ENCODE results near the gene SFPQ.

Gene SFPQ

DNA sequence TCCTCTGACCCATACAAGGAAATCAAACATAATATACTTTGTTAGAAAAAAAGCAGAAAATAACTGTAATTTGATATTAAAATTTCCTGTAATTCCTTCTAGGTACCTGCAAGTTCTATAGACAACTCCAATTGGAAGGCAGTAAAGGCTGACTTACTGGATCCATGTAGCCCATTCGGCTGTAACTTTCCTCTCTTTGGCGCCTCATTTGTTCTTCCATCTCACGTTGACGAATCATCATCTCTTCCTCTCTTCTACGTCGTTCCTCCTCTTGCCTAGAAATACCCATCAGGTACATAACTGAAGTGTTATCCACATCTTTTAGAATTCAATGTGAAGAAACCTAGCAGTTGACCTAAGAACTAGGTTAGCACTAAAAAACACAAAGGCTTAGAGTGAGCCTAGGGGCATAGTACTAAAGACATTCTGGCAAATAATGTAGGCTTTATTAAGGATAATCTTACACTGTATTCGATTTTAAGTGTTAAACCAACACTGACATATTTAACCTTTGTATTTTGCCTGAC, 5.1 kb downstream of the SFPQ start:
- TF ChIP-seq, protein P1, sequence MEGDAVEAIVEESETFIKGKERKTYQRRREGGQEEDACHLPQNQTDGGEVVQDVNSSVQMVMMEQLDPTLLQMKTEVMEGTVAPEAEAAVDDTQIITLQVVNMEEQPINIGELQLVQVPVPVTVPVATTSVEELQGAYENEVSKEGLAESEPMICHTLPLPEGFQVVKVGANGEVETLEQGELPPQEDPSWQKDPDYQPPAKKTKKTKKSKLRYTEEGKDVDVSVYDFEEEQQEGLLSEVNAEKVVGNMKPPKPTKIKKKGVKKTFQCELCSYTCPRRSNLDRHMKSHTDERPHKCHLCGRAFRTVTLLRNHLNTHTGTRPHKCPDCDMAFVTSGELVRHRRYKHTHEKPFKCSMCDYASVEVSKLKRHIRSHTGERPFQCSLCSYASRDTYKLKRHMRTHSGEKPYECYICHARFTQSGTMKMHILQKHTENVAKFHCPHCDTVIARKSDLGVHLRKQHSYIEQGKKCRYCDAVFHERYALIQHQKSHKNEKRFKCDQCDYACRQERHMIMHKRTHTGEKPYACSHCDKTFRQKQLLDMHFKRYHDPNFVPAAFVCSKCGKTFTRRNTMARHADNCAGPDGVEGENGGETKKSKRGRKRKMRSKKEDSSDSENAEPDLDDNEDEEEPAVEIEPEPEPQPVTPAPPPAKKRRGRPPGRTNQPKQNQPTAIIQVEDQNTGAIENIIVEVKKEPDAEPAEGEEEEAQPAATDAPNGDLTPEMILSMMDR (IDR thresholded peaks at IDR 0.05; ENCODE audit: insufficient read depth, low read depth, low read length, missing control alignments), result no peak
- H3K4me3 ChIP-seq (ENCODE audit: low read length), result no peak overlapping the region
- DNase-seq (ENCODE audit: low read depth), result no peak

DNA sequence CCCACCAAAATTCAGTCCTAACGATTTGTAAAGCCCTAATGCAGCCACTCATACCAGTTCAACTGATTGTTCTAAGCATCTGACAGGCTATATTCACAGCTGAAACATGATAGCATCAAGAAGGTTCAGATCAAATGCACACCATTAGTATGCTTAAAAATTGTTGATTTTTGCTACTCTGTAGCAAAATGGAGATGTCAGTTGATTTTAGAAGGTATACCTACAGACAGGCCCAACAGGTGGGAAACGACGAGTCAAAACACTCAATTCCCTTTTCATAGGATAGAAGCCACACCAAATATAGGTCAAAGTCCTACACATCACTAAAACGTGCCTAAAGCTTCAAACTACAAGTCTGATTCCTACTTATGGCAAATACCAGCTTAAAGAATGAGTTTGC, 6.7 kb downstream of the SFPQ start:
- no peak for DNase-seq (ENCODE audit: low read depth)
- no peak overlapping the region for H3K4me3 ChIP-seq (ENCODE audit: low read length)
- TF ChIP-seq, protein P1 (IDR thresholded peaks at IDR 0.05; ENCODE audit: insufficient read depth, low read depth, low read length, missing control alignments), result no peak

DNA sequence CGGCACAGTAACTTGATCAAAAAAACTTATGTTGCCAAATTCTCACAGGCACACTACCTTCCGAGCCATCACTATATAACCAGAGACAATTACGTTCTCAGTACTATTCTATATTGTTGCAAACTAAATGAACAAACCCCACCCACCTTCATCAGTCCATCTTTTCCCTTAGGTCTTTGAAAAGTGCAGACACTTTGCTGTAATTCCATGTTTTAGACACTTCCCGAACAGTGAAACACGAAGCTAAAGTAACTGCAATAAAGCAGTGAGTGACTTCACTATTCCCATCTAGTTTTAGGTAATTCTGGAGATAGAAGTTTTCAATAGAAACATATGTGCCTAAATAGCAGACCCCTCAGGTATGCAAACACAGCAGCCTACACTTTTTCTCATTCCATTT, 7.7 kb downstream of the SFPQ start:
- TF ChIP-seq, protein P1 (IDR thresholded peaks at IDR 0.05; ENCODE audit: insufficient read depth, low read depth, low read length, missing control alignments), result no peak
- H3K4me3 ChIP-seq (ENCODE audit: low read length), result no peak overlapping the region
- no peak for DNase-seq (ENCODE audit: low read depth)

DNA sequence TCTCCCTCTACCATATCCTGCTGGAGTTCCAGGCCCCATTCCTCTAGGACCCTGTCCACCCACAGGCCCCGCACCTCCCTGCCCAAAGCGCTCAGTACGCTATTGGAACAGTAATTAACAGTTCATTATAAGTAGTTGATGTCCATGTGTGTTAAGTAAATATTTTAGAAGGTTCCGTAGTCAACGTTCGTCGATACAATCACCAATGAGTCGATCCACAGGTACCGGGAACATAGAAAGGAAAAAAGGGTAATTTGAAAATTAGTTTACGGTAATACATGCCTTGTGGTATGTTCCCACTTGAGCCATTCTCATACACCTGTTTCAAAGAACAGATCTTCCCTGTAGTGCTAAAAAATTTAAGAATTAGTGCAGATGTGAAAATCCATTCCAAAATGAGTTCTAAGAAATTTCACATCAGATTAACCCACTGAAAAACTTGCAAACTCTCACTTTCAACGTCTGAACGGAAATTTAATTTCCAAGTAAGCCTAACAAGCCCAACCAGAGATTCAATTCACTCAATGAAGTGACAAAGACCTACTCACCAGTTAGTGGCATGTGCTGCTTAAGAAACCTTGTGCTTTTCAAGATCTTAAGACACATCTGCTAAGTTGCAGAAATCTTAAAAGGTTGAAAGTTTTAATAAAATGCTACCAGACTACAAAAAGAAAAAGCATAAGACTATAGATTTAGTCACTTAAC, 8.3 kb downstream of the SFPQ start:
- no peak overlapping the region for H3K4me3 ChIP-seq (ENCODE audit: low read length)
- DNase-seq (ENCODE audit: low read depth), result no peak
- TF ChIP-seq, protein P1 (IDR thresholded peaks at IDR 0.05; ENCODE audit: insufficient read depth, low read depth, low read length, missing control alignments), result no peak

DNA sequence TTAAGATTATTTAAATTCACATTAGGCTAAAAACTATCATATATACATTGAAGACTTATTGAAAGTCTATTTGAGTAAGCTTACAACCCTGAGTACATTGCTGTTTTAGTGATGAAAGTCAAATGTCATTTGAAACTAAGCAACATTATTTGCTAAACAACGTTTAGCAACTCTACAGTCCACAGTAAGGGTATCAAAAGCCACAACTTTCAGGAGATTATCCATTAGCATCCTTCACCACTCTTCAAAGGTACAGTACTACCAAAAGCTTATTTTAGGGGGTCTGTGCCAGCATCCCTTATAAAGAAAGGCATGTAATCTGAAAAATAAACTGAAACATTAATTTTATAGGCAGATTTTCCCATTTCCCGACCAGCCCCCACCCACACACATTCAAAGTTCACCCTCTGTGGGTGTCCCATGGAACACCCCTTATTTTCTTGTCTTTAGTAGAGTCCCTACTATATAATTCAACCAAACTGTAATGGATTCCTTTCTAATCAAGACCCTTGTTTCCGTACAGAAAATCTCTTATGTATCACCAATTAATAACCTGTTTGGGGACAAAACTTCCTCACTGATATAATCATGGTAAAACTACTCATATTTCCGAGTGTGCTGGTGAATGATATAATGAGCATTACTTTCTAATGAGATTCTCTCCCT, 11.0 kb downstream of the SFPQ start:
- H3K4me3 ChIP-seq (ENCODE audit: low read length), result no peak overlapping the region
- no peak for DNase-seq (ENCODE audit: low read depth)
- TF ChIP-seq, protein P1 (IDR thresholded peaks at IDR 0.05; ENCODE audit: insufficient read depth, low read depth, low read length, missing control alignments), result no peak

DNA sequence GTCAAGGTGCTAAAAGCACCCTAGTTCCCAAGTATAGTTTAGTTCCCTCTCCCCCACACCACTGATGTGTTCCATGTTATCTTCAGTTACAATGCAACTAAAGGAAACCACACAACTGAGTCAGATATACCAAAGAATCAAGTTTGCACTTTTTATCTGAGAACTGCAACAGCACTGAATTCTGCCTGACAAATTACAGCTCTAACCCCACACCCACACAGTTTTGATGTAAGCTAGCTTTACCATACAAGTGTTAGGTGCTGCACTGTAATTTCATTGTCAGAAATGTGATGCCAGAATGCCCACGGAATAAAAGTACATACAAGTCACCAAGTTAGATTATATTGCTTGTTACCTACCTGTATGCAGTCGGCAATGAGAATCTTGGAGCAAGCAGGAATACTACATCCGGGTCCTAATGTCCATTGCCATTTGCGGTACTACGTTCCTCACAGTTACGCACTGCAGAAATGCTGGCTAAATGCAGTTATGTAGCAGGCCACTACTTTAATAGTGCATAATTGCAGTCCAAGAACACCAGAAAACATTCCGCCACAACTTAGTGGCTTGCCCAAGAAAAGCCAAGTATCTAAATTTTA, 12.1 kb downstream of the SFPQ start:
- no peak overlapping the region for H3K4me3 ChIP-seq (ENCODE audit: low read length)
- no peak for DNase-seq (ENCODE audit: low read depth)
- TF ChIP-seq, protein P1 (IDR thresholded peaks at IDR 0.05; ENCODE audit: insufficient read depth, low read depth, low read length, missing control alignments), result no peak

Data from epithelial cell of esophagus (primary cell).